ENCODE results near the gene PDE4D.

- no peak for TF ChIP-seq CTCF (IDR thresholded peaks at IDR 0.05)
- TF ChIP-seq POLR2A (IDR thresholded peaks at IDR 0.05) = no peak
Measured at GRCh38 chr5:59088546-59088945, 805.0 kb downstream of the PDE4D start.
